Activated T-helper 17 cell treated with anti-CD3 and anti-CD28 coated beads, Interleukin-2, amount 50 U/mL, for 72 hours (primary cell): ENCODE results near the gene CXCL17. TPM values are rescaled to one million over a fixed set of nuclear protein-coding genes. Genes with fewer than 3 reads are reported as not detected.
"Not testable (repeated sequence)": the region's sequence is repeated elsewhere in the genome, so short reads cannot be mapped to it uniquely, and the experiment has no call there.

Experiments
- ATAC-seq: fragments of 150-1000 bp; cut with Tn5 transposase; replicated peaks from 2 replicates; pipeline ENCODE4 v1.10.0; 2021; ENCODE audit warnings: mild to moderate bottlenecking, moderate library complexity
- H3K27ac Mint-ChIP-seq: one replicate; pipeline ENCODE4 v1.8.0; 2022; ENCODE audit warnings: mixed read lengths
- H3K27me3 Mint-ChIP-seq: one replicate; pipeline ENCODE4 v1.8.0; 2022; ENCODE audit warnings: mixed read lengths
- H3K36me3 Mint-ChIP-seq: one replicate; pipeline ENCODE4 v1.8.0; 2022; ENCODE audit warnings: low read depth, mild to moderate bottlenecking, mixed read lengths
- H3K4me1 Mint-ChIP-seq: one replicate; pipeline ENCODE4 v1.8.0; 2022; ENCODE audit warnings: mixed read lengths
- H3K4me3 Mint-ChIP-seq: one replicate; pipeline ENCODE4 v1.8.0; 2022; ENCODE audit warnings: mild to moderate bottlenecking, mixed read lengths
- H3K9me3 Mint-ChIP-seq: one replicate; pipeline ENCODE4 v1.8.0; 2022; ENCODE audit warnings: mixed read lengths
- total RNA-seq, 2 donors: library from RNA; stranded (reverse); gene quantifications; one replicate each; pipeline ENCODE4 v1.2.3, GENCODE V29; 2022

CXCL17 gene
- total RNA-seq, 2 donors from 2014 or later = not detected

GRCh38 chr19:42450314-42450934 lies 7.7 kb upstream of the CXCL17 start:
- Mint-ChIP-seq H3K27ac (no peak overlapping the region), H3K4me1 (peaks cover 15% of the 10 kb centered on the region), H3K9me3 (no peaks in the 10 kb centered on the region), H3K36me3 (no peaks in the 10 kb centered on the region), H3K4me3 (no peak overlapping the region), H3K27me3 (no peaks in the 10 kb centered on the region)
- ATAC-seq = peak; percentile 98

GRCh38 chr19:42448306-42448705 lies 5.6 kb upstream of the CXCL17 start:
- ATAC-seq, H3K4me3 Mint-ChIP-seq, H3K9me3 Mint-ChIP-seq, H3K27ac Mint-ChIP-seq, H3K4me1 Mint-ChIP-seq, H3K27me3 Mint-ChIP-seq, H3K36me3 Mint-ChIP-seq: not testable (repeated sequence)

GRCh38 chr19:42445948-42446347 lies 3.2 kb upstream of the CXCL17 start:
- Mint-ChIP-seq H3K9me3 (no peaks in the 10 kb centered on the region), H3K27ac (no peak overlapping the region), H3K27me3 (no peaks in the 10 kb centered on the region), H3K36me3 (no peaks in the 10 kb centered on the region), H3K4me1 (peaks cover 13% of the 10 kb centered on the region), H3K4me3 (no peak overlapping the region)
- no peak for ATAC-seq

GRCh38 chr19:42443944-42444398 lies 1.2 kb upstream of the CXCL17 start:
- Mint-ChIP-seq H3K27me3 (no peaks in the 10 kb centered on the region), H3K4me3 (no peak overlapping the region), H3K9me3 (no peaks in the 10 kb centered on the region), H3K27ac (no peak overlapping the region), H3K36me3 (no peaks in the 10 kb centered on the region), H3K4me1 (peaks cover 20% of the 10 kb centered on the region)
- no peak for ATAC-seq

- no peaks in the 10 kb centered on the region for H3K27me3 Mint-ChIP-seq
- H3K27ac Mint-ChIP-seq = peak overlapping the region; percentile 10
- no peaks in the 10 kb centered on the region for H3K9me3 Mint-ChIP-seq
- no peaks in the 10 kb centered on the region for H3K36me3 Mint-ChIP-seq
- peak; percentile 45 for ATAC-seq
- H3K4me1 Mint-ChIP-seq = peaks cover 27% of the 10 kb centered on the region
- H3K4me3 Mint-ChIP-seq = peak overlapping the region; percentile 21
Measured at GRCh38 chr19:42441049-42441445, 1.7 kb downstream of the CXCL17 start.

- Mint-ChIP-seq H3K4me1 (peaks cover 27% of the 10 kb centered on the region), H3K4me3 (peak overlapping the region; percentile 21), H3K36me3 (no peaks in the 10 kb centered on the region), H3K27ac (peak overlapping the region; percentile 10), H3K27me3 (no peaks in the 10 kb centered on the region), H3K9me3 (no peaks in the 10 kb centered on the region)
- peak; percentile 70 for ATAC-seq
Measured at GRCh38 chr19:42440357-42441048, 2.2 kb downstream of the CXCL17 start.

- no peaks in the 10 kb centered on the region for H3K27me3 Mint-ChIP-seq
- H3K27ac Mint-ChIP-seq = no peak overlapping the region
- ATAC-seq = no peak
- no peak overlapping the region for H3K4me3 Mint-ChIP-seq
- no peaks in the 10 kb centered on the region for H3K9me3 Mint-ChIP-seq
- H3K36me3 Mint-ChIP-seq = no peaks in the 10 kb centered on the region
- peaks cover 14% of the 10 kb centered on the region for H3K4me1 Mint-ChIP-seq
Measured at GRCh38 chr19:42436006-42436405, 6.7 kb downstream of the CXCL17 start.

- H3K9me3 Mint-ChIP-seq = no peaks in the 10 kb centered on the region
- peaks cover 7% of the 10 kb centered on the region for H3K4me1 Mint-ChIP-seq
- no peaks in the 10 kb centered on the region for H3K36me3 Mint-ChIP-seq
- no peak overlapping the region for H3K27ac Mint-ChIP-seq
- H3K27me3 Mint-ChIP-seq = no peaks in the 10 kb centered on the region
- no peak overlapping the region for H3K4me3 Mint-ChIP-seq
- no peak for ATAC-seq
Measured at GRCh38 chr19:42435316-42435715, 7.4 kb downstream of the CXCL17 start.

GRCh38 chr19:42433503-42434260 lies 9.1 kb downstream of the CXCL17 start:
- Mint-ChIP-seq H3K27me3 (no peaks in the 10 kb centered on the region), H3K27ac (no peak overlapping the region), H3K9me3 (no peaks in the 10 kb centered on the region), H3K36me3 (no peaks in the 10 kb centered on the region), H3K4me1 (peaks cover 6% of the 10 kb centered on the region), H3K4me3 (no peak overlapping the region)
- peak; percentile 86 for ATAC-seq

GRCh38 chr19:42431486-42431885 lies 11.3 kb downstream of the CXCL17 start:
- no peak overlapping the region for H3K4me3 Mint-ChIP-seq
- no peaks in the 10 kb centered on the region for H3K27me3 Mint-ChIP-seq
- no peak overlapping the region for H3K27ac Mint-ChIP-seq
- H3K36me3 Mint-ChIP-seq = no peaks in the 10 kb centered on the region
- ATAC-seq = no peak
- H3K9me3 Mint-ChIP-seq = no peaks in the 10 kb centered on the region
- H3K4me1 Mint-ChIP-seq = no peaks in the 10 kb centered on the region

GRCh38 chr19:42428676-42429075 lies 14.1 kb downstream of the CXCL17 start:
- no peak overlapping the region for H3K4me3 Mint-ChIP-seq
- no peaks in the 10 kb centered on the region for H3K4me1 Mint-ChIP-seq
- H3K27me3 Mint-ChIP-seq = no peaks in the 10 kb centered on the region
- H3K36me3 Mint-ChIP-seq = no peaks in the 10 kb centered on the region
- ATAC-seq = no peak
- no peaks in the 10 kb centered on the region for H3K9me3 Mint-ChIP-seq
- no peak overlapping the region for H3K27ac Mint-ChIP-seq

GRCh38 chr19:42427313-42427712 lies 15.4 kb downstream of the CXCL17 start, which contains the start of gene LIPE:
Gene LIPE (minus strand): TSS chr19:42427388. CDS start chr19:42427149, 239 bp downstream.
- Mint-ChIP-seq H3K27me3 (no peaks in the 10 kb centered on the region), H3K4me3 (no peak within 1 kb of the TSS), H3K4me1 (peaks cover 8% of the 10 kb centered on the region), H3K27ac (no peak within 1 kb of the TSS), H3K9me3 (no peaks in the 10 kb centered on the region), H3K36me3 (no peaks in the 10 kb centered on the region)
- no peak for ATAC-seq

- Mint-ChIP-seq H3K27me3 (no peaks in the 10 kb centered on the region), H3K9me3 (no peaks in the 10 kb centered on the region), H3K36me3 (no peaks in the 10 kb centered on the region), H3K4me1 (peaks cover 13% of the 10 kb centered on the region), H3K4me3 (no peak overlapping the region), H3K27ac (no peak overlapping the region)
- ATAC-seq = no peak
Measured at GRCh38 chr19:42426643-42427042, 16.1 kb downstream of the CXCL17 start.

- no peaks in the 10 kb centered on the region for H3K9me3 Mint-ChIP-seq
- H3K4me3 Mint-ChIP-seq = peak overlapping the region; percentile 87
- no peaks in the 10 kb centered on the region for H3K27me3 Mint-ChIP-seq
- H3K27ac Mint-ChIP-seq = no peak overlapping the region
- peaks cover 29% of the 10 kb centered on the region for H3K4me1 Mint-ChIP-seq
- no peaks in the 10 kb centered on the region for H3K36me3 Mint-ChIP-seq
- no peak for ATAC-seq
Measured at GRCh38 chr19:42424712-42425131, 18.0 kb downstream of the CXCL17 start.

- peaks cover 29% of the 10 kb centered on the region for H3K4me1 Mint-ChIP-seq
Measured at GRCh38 chr19:42424345-42424707, 18.4 kb downstream of the CXCL17 start.

More at GRCh38 chr19:42424345-42424707, 18.4 kb downstream of the CXCL17 start:
- no peak for ATAC-seq
- no peaks in the 10 kb centered on the region for H3K9me3 Mint-ChIP-seq
- no peak overlapping the region for H3K27ac Mint-ChIP-seq
- H3K27me3 Mint-ChIP-seq = no peaks in the 10 kb centered on the region
- H3K4me3 Mint-ChIP-seq = peak overlapping the region; percentile 87
- no peaks in the 10 kb centered on the region for H3K36me3 Mint-ChIP-seq
